ENCODE measurements around the gene ANKRD13B.

GRCh38 chr17:29640413-29640812 is 47.5 kb downstream of the ANKRD13B start:
- TF ChIP-seq CTCF (IDR thresholded peaks at IDR 0.05) (no peak), EZH2 (IDR thresholded peaks at IDR 0.05; ENCODE audit: borderline replicate concordance, insufficient read depth, low read depth, low read length, poor library complexity, severe bottlenecking) (no peak)
